Endothelial cell of umbilical vein (primary cell): ENCODE data around the gene TMEM237. TPM values are rescaled to one million over a fixed set of nuclear protein-coding genes. Genes with fewer than 3 reads are reported as not detected.

ENCODE experiments used
- BruUV-seq: library from RNA; stranded (reverse); fragments of 400-500 nt; replicated peaks from 2 replicates; lab custom pipeline; 2021; lab: Mats Ljungman, UMichigan
- CTCF ChIA-PET: fragments of 300-600, 350-600 bp; sonication (Branson Sonifier 250); formaldehyde crosslinking; loops from one replicate; lab custom pipeline; 2021; ENCODE audit warnings: antibody characterized with exemption, inconsistent platforms; lab: Charles Lee
- POLR2A ChIA-PET: fragments of 300-600, 350-600 bp; sonication (Branson Sonifier 250); formaldehyde crosslinking; loops from one replicate; lab custom pipeline; 2021; ENCODE audit warnings: antibody characterized with exemption, inconsistent platforms; lab: Charles Lee
- DNase-seq: peaks from one replicate; pipeline ENCODE4 v3.0.0-alpha.2; 2011; ENCODE audit warnings: low read depth, low spot score
- FAIRE-seq: peaks from 2 replicates; lab custom pipeline; 2011; peaks lifted over from hg19 to GRCh38; lab: Jason Lieb, UNC
- H2AFZ ChIP-seq: 2 replicates; pipeline ENCODE4 v1.6.0; 2012; ENCODE audit warnings: low read depth, low read length, control low read depth, inconsistent platforms
- H3K27ac ChIP-seq: 2 replicates; pipeline ENCODE4 v1.5.1; 2011; ENCODE audit warnings: low read depth, mild to moderate bottlenecking, control low read depth, low read length, moderate library complexity; ENCODE audit not compliant: insufficient read depth
- H3K27me3 ChIP-seq, 2 experiments: 2 replicates each; pipeline versions ENCODE4 v1.6.0 to v1.6.1; 2011; ENCODE audit warnings: low read length in 2 of 2, mixed read lengths in 1 of 2; ENCODE audit not compliant: control insufficient read depth in 2 of 2, insufficient read depth in 2 of 2
- H3K36me3 ChIP-seq, 2 experiments: 2 replicates in 1 of 2; 3 replicates in 1 of 2; pipeline ENCODE4 v1.5.1; 2011; ENCODE audit warnings: low read length in 2 of 2, mild to moderate bottlenecking in 1 of 2, moderate library complexity in 1 of 2; ENCODE audit not compliant: control insufficient read depth in 2 of 2, insufficient read depth in 2 of 2; ENCODE audit errors: extremely low read depth in 1 of 2
- H3K4me1 ChIP-seq: 3 replicates; pipeline ENCODE4 v1.5.1; 2011; ENCODE audit warnings: mild to moderate bottlenecking, low read length; ENCODE audit not compliant: control insufficient read depth, insufficient read depth; ENCODE audit errors: extremely low read depth
- H3K4me2 ChIP-seq: 2 replicates; pipeline ENCODE4 v1.6.1; 2011; ENCODE audit warnings: low read length, control low read depth, mixed read lengths; ENCODE audit not compliant: insufficient read depth
- H3K4me3 ChIP-seq, 3 experiments: fragments of 200-600 bp in 1 of 3; sonication (generic), shearing (Covaris generic) in 1 of 3; replicated peaks in 1 of 3; 2 replicates each; pipeline ENCODE4 v1.5.1; 2011 to 2016; ENCODE audit warnings: control low read depth in 3 of 3, low read length in 3 of 3, mild to moderate bottlenecking in 2 of 3, inconsistent platforms in 1 of 3, low read depth in 1 of 3, moderate library complexity in 1 of 3; ENCODE audit not compliant: insufficient read depth in 1 of 3
- H3K79me2 ChIP-seq: 2 replicates; pipeline ENCODE4 v1.6.0; 2012; ENCODE audit warnings: low read length, inconsistent platforms; ENCODE audit not compliant: control insufficient read depth, insufficient read depth
- H3K9ac ChIP-seq: replicated peaks from 2 replicates; pipeline ENCODE3; 2011; ENCODE audit warnings: low read length, control low read depth; ENCODE audit not compliant: insufficient read depth; ENCODE audit errors: extremely low read depth
- H3K9me1 ChIP-seq: replicated peaks from 3 replicates; pipeline ENCODE4 v1.6.0; 2011; ENCODE audit warnings: mild to moderate bottlenecking, low read length; ENCODE audit not compliant: control insufficient read depth, insufficient read depth; ENCODE audit errors: extremely low read depth
- H3K9me3 ChIP-seq: replicated peaks from 2 replicates; pipeline ENCODE4 v1.5.1; 2012; ENCODE audit warnings: low read length, inconsistent platforms; ENCODE audit not compliant: control insufficient read depth, insufficient read depth
- H4K20me1 ChIP-seq: replicated peaks from 2 replicates; pipeline ENCODE3; 2011; ENCODE audit warnings: mild to moderate bottlenecking, low read length; ENCODE audit not compliant: control insufficient read depth, insufficient read depth; ENCODE audit errors: extremely low read depth
- EZH2 ChIP-seq: IDR thresholded peaks from 2 replicates; pipeline ENCODE4 v1.6.1; 2012; ENCODE audit warnings: borderline replicate concordance, low read depth, mild to moderate bottlenecking, moderate library complexity, low read length, inconsistent platforms; ENCODE audit not compliant: severe bottlenecking
- FOS ChIP-seq: IDR thresholded peaks from 2 replicates; pipeline ENCODE4 v1.6.1; 2011; ENCODE audit warnings: mild to moderate bottlenecking, low read length, moderate library complexity, borderline replicate concordance; ENCODE audit not compliant: insufficient read depth
- GATA2 ChIP-seq: IDR thresholded peaks from 2 replicates; pipeline ENCODE4 v1.7.0; 2011; ENCODE audit warnings: low read depth, mild to moderate bottlenecking, moderate library complexity, mixed read lengths, low read length; ENCODE audit not compliant: insufficient read length, insufficient read depth
- JUN ChIP-seq: IDR thresholded peaks from 2 replicates; pipeline ENCODE4 v1.6.1; 2011; ENCODE audit warnings: borderline replicate concordance, low read depth; ENCODE audit not compliant: insufficient read length, insufficient read depth
- MYC ChIP-seq: IDR thresholded peaks from one replicate; pipeline ENCODE4 v1.6.1; 2011; ENCODE audit warnings: mild to moderate bottlenecking, low read depth, low read length
- POLR2A ChIP-seq: IDR thresholded peaks from 2 replicates; pipeline ENCODE4 v1.6.1; 2012; ENCODE audit warnings: low read depth, mild to moderate bottlenecking, control low read depth, low read length
- POLR2AphosphoS5 ChIP-seq: IDR thresholded peaks from 2 replicates; pipeline ENCODE4 v1.6.1; 2012; ENCODE audit warnings: low read depth, mild to moderate bottlenecking, control low read depth, low read length, moderate library complexity; ENCODE audit not compliant: insufficient read depth
- dilution Hi-C: fragments of 300-500 bp; cut with MboI; formaldehyde crosslinking; loops from one replicate; pipeline ENCODE4 v1.15.0; 2019; ENCODE audit warnings: low sequenced_read_pairs; ENCODE audit not compliant: extremely low pct_ligation_motif_present
- intact Hi-C: fragments of 100-400 bp; cut with micrococcal nuclease; formaldehyde crosslinking; loops from one replicate; pipeline ENCODE4 v1.10.0; 2022
- polyA plus RNA-seq, 4 experiments: library from polyadenylated mRNA; depleted of rRNA in 3 of 4; stranded (reverse) in 3 of 4; unstranded in 1 of 4; fragments of >200 nt; gene quantifications; 2 replicates each; pipeline versions ENCODE4 v1.2.1 to v1.2.3, GENCODE V29; 2011 to 2012; ENCODE audit warnings: missing spikeins in 1 of 4
- total RNA-seq: library from RNA; stranded (reverse); gene quantifications from 2 replicates; pipeline ENCODE4 v1.2.3, GENCODE V29; 2021
- TF ChIP-seq, protein P1 (sequence below): IDR thresholded peaks from 2 replicates; pipeline ENCODE4 v1.6.1; 2011; ENCODE audit not compliant: insufficient read depth, insufficient read length
- TF ChIP-seq, protein P2 (sequence below), 2 donors: IDR thresholded peaks; 1 replicate in 1 of 2; 2 replicates in 1 of 2; pipeline ENCODE4 v1.5.1; 2011; ENCODE audit warnings: low read length in 2 of 2, mild to moderate bottlenecking in 2 of 2, moderate library complexity in 2 of 2, control low read depth in 1 of 2, inconsistent platforms in 1 of 2, low read depth in 1 of 2; ENCODE audit not compliant: insufficient read depth in 1 of 2; ENCODE audit errors: extremely low read depth in 1 of 2

Gene TMEM237
- total and polyA plus RNA-seq, 2 donors (not counting 3 experiments of a cell fraction or from before 2014, with no cell fraction given): 41.2 to 64.7 TPM

DNA sequence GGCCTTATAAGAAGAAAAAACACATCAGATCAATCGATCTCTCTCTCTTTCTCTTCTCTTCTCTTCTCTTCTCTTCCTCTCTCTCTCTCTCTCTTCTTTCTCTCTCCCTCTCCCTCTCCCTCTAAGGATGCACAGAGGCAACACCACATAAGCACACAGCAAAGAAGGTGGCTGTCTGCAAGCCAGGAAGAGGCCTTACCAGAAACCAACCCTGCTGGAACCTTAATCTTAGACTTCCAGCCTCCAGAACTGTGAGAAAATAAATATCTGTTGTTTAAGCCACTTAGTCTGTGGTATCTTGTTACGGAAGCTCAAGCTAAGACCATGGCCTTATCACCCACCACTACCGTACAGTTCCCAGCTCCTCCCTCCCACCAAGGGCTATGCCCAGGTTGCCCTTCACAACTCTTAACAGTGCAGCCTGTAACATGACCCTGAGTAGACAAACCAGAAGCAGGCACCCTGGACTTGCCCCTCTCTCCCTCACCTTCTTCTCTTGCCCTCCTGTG, 25.2 kb upstream of the TMEM237 start:
- Histone ChIP-seq H2AFZ (no peak overlapping the region), H3K27me3 (no peaks in the 10 kb centered on the region), H3K79me2 (no peaks in the 10 kb centered on the region), H3K9me3 (no peaks in the 10 kb centered on the region), H4K20me1 (no peaks in the 10 kb centered on the region), H3K36me3 (no peaks in the 10 kb centered on the region), H3K27ac (no peak overlapping the region), H3K4me3 (no peak overlapping the region), H3K4me2 (no peak overlapping the region), H3K9me1 (no peaks in the 10 kb centered on the region), H3K4me1 (peaks cover 2% of the 10 kb centered on the region), H3K9ac (no peak overlapping the region)
- DNase-seq (no peak), FAIRE-seq (no peak)
- no peak for TF ChIP-seq EZH2
- TF ChIP-seq POLR2A: no peak
- no peak for TF ChIP-seq GATA2
- TF ChIP-seq FOS: no peak
- TF ChIP-seq, protein P1, sequence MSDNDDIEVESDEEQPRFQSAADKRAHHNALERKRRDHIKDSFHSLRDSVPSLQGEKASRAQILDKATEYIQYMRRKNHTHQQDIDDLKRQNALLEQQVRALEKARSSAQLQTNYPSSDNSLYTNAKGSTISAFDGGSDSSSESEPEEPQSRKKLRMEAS: no peak
- TF ChIP-seq JUN: no peak
- TF ChIP-seq MYC: no peak
- TF ChIP-seq, protein P2, sequence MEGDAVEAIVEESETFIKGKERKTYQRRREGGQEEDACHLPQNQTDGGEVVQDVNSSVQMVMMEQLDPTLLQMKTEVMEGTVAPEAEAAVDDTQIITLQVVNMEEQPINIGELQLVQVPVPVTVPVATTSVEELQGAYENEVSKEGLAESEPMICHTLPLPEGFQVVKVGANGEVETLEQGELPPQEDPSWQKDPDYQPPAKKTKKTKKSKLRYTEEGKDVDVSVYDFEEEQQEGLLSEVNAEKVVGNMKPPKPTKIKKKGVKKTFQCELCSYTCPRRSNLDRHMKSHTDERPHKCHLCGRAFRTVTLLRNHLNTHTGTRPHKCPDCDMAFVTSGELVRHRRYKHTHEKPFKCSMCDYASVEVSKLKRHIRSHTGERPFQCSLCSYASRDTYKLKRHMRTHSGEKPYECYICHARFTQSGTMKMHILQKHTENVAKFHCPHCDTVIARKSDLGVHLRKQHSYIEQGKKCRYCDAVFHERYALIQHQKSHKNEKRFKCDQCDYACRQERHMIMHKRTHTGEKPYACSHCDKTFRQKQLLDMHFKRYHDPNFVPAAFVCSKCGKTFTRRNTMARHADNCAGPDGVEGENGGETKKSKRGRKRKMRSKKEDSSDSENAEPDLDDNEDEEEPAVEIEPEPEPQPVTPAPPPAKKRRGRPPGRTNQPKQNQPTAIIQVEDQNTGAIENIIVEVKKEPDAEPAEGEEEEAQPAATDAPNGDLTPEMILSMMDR (IDR thresholded peaks at IDR 0.05; ENCODE audit: extremely low read depth in 1 of 2, insufficient read depth in 1 of 2, low read depth in 1 of 2, low read length in 2 of 2): no peak
- no peak for TF ChIP-seq POLR2AphosphoS5
- intact Hi-C loops: no loop called here
- CTCF ChIA-PET: interaction anchor here (1.7 to 2.2 kb wide), 2 partner anchors 39 to 41 kb away, joined by 6 to 14 read pairs; no protein-coding TSS in a partner anchor
- dilution Hi-C loops: no loop called here
- POLR2A ChIA-PET: no interaction called here
- BruUV-seq: no TSS peak
